ENCODE results near the gene ZCCHC2.

DNA sequence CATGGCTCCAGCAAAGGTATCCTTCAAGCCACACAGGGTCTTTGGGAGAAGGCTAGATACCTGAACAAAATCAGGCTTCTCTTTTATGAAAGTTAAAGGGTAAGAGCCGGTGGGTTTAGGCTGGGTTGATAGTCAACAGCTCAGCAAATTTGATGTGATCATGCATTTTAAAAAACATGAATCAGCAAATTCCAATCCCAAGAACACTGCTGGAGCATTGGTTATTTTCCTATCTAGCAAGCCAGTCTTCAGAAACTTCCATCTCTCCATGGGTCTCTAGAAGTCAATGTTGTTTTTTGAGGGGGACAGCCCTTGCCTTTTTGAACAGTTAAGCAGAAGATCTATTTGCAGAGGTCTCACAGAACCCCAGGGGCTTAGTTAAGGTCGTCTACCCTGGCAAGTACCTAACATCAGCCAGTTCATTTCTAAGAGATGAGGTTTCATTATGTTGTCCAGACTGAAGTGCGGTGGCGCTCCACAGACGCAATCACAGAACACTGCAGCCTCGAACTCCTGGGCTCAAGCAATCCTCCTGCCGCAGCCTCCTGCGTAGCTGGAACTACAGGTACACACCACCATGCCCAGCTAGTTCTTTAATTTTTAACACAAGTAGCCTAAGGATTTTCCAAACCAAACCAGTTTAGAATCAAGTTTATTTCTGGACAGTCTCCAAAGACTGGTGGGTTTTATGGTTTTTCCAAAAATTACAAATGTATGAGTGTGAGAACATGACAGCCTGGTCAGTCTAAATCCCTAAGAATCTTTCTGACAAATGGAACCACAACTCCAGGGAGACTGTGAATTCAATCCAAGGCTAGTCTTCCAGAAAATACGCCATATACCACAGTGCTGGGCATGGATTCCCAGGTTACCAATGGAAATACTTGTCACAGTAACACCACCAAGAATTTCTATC is 4.1 kb upstream of the ZCCHC2 start:
- TF ChIP-seq CTCF (conservative IDR thresholded peaks at IDR 0.05; ENCODE audit: low read depth, low read length) (no peak), EZH2 (IDR thresholded peaks at IDR 0.05; ENCODE audit: borderline replicate concordance, low read depth, low read length, poor library complexity, severe bottlenecking) (no peak)
